ENCODE results near the gene PRND. TPM values are rescaled to one million over a fixed set of nuclear protein-coding genes. Genes with fewer than 3 reads are reported as not detected.

Gene PRND
- total and polyA plus RNA-seq, 2 donors (not counting 3 experiments of a cell fraction or from before 2014, with no cell fraction given), result 0.18 TPM; not detected in 1

GRCh38 chr20:4709261-4710105 lies 12.2 kb upstream of the PRND start:
- FAIRE-seq (no peak), DNase-seq (ENCODE audit: low read depth, low spot score) (no peak)
- H3K27ac ChIP-seq (ENCODE audit: insufficient read depth, low read depth, low read length), result no peak overlapping the region
- no peaks in the 10 kb centered on the region for H3K36me3 ChIP-seq (ENCODE audit: control insufficient read depth in 2 of 2, extremely low read depth in 1 of 2, insufficient read depth in 2 of 2, low read length in 2 of 2)
- no peaks in the 10 kb centered on the region for H3K79me2 ChIP-seq (ENCODE audit: control insufficient read depth, insufficient read depth, low read length)
- H4K20me1 ChIP-seq (replicated peaks; ENCODE audit: control insufficient read depth, extremely low read depth, insufficient read depth, low read length), result no peaks in the 10 kb centered on the region
- peaks cover 0 to 10% of the 10 kb centered on the region in 2 experiments for H3K27me3 ChIP-seq (ENCODE audit: control insufficient read depth in 2 of 2, insufficient read depth in 2 of 2, low read length in 2 of 2)
- CTCF ChIA-PET, result interaction anchor here (3.2 kb wide), 1 partner anchor 96 kb away, joined by 13 read pairs; no protein-coding TSS in a partner anchor
- H2AFZ ChIP-seq (ENCODE audit: low read depth, low read length), result no peak overlapping the region
- no peak overlapping the region for H3K4me2 ChIP-seq (ENCODE audit: insufficient read depth, low read length)
- H3K4me1 ChIP-seq (ENCODE audit: control insufficient read depth, extremely low read depth, insufficient read depth, low read length), result peaks cover under 1% of the 10 kb centered on the region
- no peaks in the 10 kb centered on the region for H3K9me1 ChIP-seq (replicated peaks; ENCODE audit: control insufficient read depth, extremely low read depth, insufficient read depth, low read length)
- intact Hi-C loops (cut with micrococcal nuclease), result no loop called here
- no TSS peak for BruUV-seq (replicated peaks)
- TF ChIP-seq CTCF (IDR thresholded peaks at IDR 0.05; ENCODE audit: extremely low read depth in 1 of 2, insufficient read depth in 1 of 2, low read depth in 1 of 2, low read length in 2 of 2) (no peak), GATA2 (IDR thresholded peaks at IDR 0.05; ENCODE audit: insufficient read depth, insufficient read length, low read depth, low read length) (no peak), MAX (IDR thresholded peaks at IDR 0.05; ENCODE audit: insufficient read depth, insufficient read length) (no peak), POLR2A (IDR thresholded peaks at IDR 0.05; ENCODE audit: low read depth, low read length) (no peak), MYC (IDR thresholded peaks at IDR 0.05; ENCODE audit: low read depth, low read length) (no peak), EZH2 (IDR thresholded peaks at IDR 0.05; ENCODE audit: borderline replicate concordance, low read depth, low read length, severe bottlenecking) (no peak), POLR2AphosphoS5 (IDR thresholded peaks at IDR 0.05; ENCODE audit: insufficient read depth, low read depth, low read length) (no peak)
- no peaks in the 10 kb centered on the region for H3K9me3 ChIP-seq (replicated peaks; ENCODE audit: control insufficient read depth, insufficient read depth, low read length)
- dilution Hi-C loops (cut with MboI; ENCODE audit: extremely low pct_ligation_motif_present, low sequenced_read_pairs), result no loop called here
- POLR2A ChIA-PET, result no interaction called here
- H3K4me3 ChIP-seq (replicated peaks in 1 of 3; ENCODE audit: insufficient read depth in 1 of 3, low read depth in 1 of 3, low read length in 3 of 3), result no peak overlapping the region
- H3K9ac ChIP-seq (replicated peaks; ENCODE audit: extremely low read depth, insufficient read depth, low read length), result no peak overlapping the region

Data from endothelial cell of umbilical vein (primary cell).